CD4-positive, alpha-beta memory T cell (primary cell): ENCODE data around the gene RFX5. TPM values are rescaled to one million over a fixed set of nuclear protein-coding genes. Genes with fewer than 3 reads are reported as not detected.

Source experiments
- CTCF ChIA-PET: fragments of 350-600 bp; sonication (Branson Sonifier 250); formaldehyde crosslinking; loops from one replicate; lab custom pipeline; 2021; ENCODE audit warnings: inconsistent platforms; ENCODE audit not compliant: partially characterized antibody; lab: Charles Lee
- POLR2A ChIA-PET: fragments of 350-600 bp; sonication (Branson Sonifier 250); formaldehyde crosslinking; loops from one replicate; lab custom pipeline; 2021; ENCODE audit not compliant: partially characterized antibody; lab: Charles Lee
- DNase-seq, 5 donors: peaks; one replicate each; pipeline versions ENCODE4 v3.0.0 to v3.0.0-alpha.2; 2020 to 2022; ENCODE audit warnings: mixed read lengths in 1 of 5
- H3K27ac ChIP-seq: one replicate; pipeline ENCODE4 v1.7.0; 2013; ENCODE audit warnings: low read depth, low read length
- H3K27me3 ChIP-seq: 2 replicates; pipeline ENCODE4 v1.7.0; 2013; ENCODE audit warnings: mild to moderate bottlenecking, low read length, moderate library complexity; ENCODE audit not compliant: insufficient read depth
- H3K36me3 ChIP-seq: 2 replicates; pipeline ENCODE4 v1.7.0; 2013; ENCODE audit warnings: mild to moderate bottlenecking, low read length, moderate library complexity; ENCODE audit not compliant: insufficient read depth
- H3K4me1 ChIP-seq: 2 replicates; pipeline ENCODE4 v1.7.0; 2013; ENCODE audit warnings: mild to moderate bottlenecking, low read length, moderate library complexity; ENCODE audit not compliant: insufficient read depth
- H3K4me3 ChIP-seq, 2 donors: one replicate each; pipeline ENCODE4 v1.7.0; 2013; ENCODE audit warnings: low read length in 2 of 2, mild to moderate bottlenecking in 1 of 2
- H3K9me3 ChIP-seq, 2 donors: one replicate each; pipeline ENCODE4 v1.7.0; 2013; ENCODE audit warnings: low read length in 2 of 2, control low read depth in 1 of 2; ENCODE audit not compliant: control insufficient read depth in 1 of 2
- H3K27ac Mint-ChIP-seq, 7 donors: one replicate each; pipeline ENCODE4 v1.8.0; 2020 to 2021; ENCODE audit warnings: mixed read lengths in 7 of 7, mild to moderate bottlenecking in 6 of 7, inconsistent platforms in 3 of 7, moderate library complexity in 3 of 7
- H3K27me3 Mint-ChIP-seq, 2 donors: one replicate each; pipeline ENCODE4 v1.8.0; 2020 to 2021; ENCODE audit warnings: mixed read lengths in 2 of 2
- H3K36me3 Mint-ChIP-seq, 2 donors: one replicate each; pipeline ENCODE4 v1.8.0; 2020 to 2021; ENCODE audit warnings: mixed read lengths in 2 of 2, inconsistent platforms in 1 of 2, mild to moderate bottlenecking in 1 of 2
- H3K4me1 Mint-ChIP-seq, 4 donors: one replicate each; pipeline ENCODE4 v1.8.0; 2020 to 2021; ENCODE audit warnings: mixed read lengths in 4 of 4, mild to moderate bottlenecking in 1 of 4
- H3K4me3 Mint-ChIP-seq, 8 donors: one replicate each; pipeline ENCODE4 v1.8.0; 2020 to 2021; ENCODE audit warnings: mixed read lengths in 8 of 8, mild to moderate bottlenecking in 7 of 8, moderate library complexity in 6 of 8, inconsistent platforms in 3 of 8
- H3K9me3 Mint-ChIP-seq, 8 donors: one replicate each; pipeline ENCODE4 v1.8.0; 2020 to 2021; ENCODE audit warnings: mixed read lengths in 8 of 8, mild to moderate bottlenecking in 5 of 8, inconsistent platforms in 3 of 8, moderate library complexity in 1 of 8
- intact Hi-C: fragments of 100-400 bp; cut with micrococcal nuclease; formaldehyde crosslinking; loops from one replicate; pipeline ENCODE4 v1.15.1; 2023
- polyA plus RNA-seq, 2 donors: library from polyadenylated mRNA; unstranded; fragments of 300-500 nt; fragmentation: Illumina TruSeq; gene quantifications; one replicate each; pipeline ENCODE4 v1.2.3, GENCODE V29; 2021
- total RNA-seq, 2 experiments: library from RNA; stranded (reverse); gene quantifications; one replicate each; pipeline ENCODE4 v1.2.3, GENCODE V29; 2021

The RFX5 gene
- total and polyA plus RNA-seq, 4 experiments from 2014 or later: 32.1 to 64.3 (median 44.9) TPM

- Histone ChIP-seq H3K36me3 (peaks cover 77% of the 10 kb centered on the region), H3K9me3 (no peaks in the 10 kb centered on the region), H3K4me1 (peaks cover 37% of the 10 kb centered on the region), H3K27ac (no peak overlapping the region), H3K27me3 (no peaks in the 10 kb centered on the region), H3K4me3 (no peak overlapping the region)
- peaks cover 28 to 86% of the 10 kb centered on the region in 2 donors for H3K36me3 Mint-ChIP-seq
- CTCF ChIA-PET: interaction anchor here (1.1 to 5.8 kb wide), 4 partner anchors 11 to 61 kb away, joined by 3 to 46 read pairs (median 21); no protein-coding TSS in a partner anchor
- no peaks in the 10 kb centered on the region for H3K9me3 Mint-ChIP-seq
- peak overlapping the region in 1 of 8 donors; percentile 37 for H3K4me3 Mint-ChIP-seq
- H3K27me3 Mint-ChIP-seq: no peaks in the 10 kb centered on the region
- POLR2A ChIA-PET: interaction anchor here (1.3 to 2.8 kb wide), 5 partner anchors 9 to 31 kb away, joined by 3 to 14 read pairs (median 8); partner anchors contain the start of genes PI4KB and ZNF687
- DNase-seq: no peak
- peak overlapping the region; percentile 44 to 82 (median 78) for H3K27ac Mint-ChIP-seq
- peaks cover 25 to 53% (median 35%) of the 10 kb centered on the region in 4 donors for H3K4me1 Mint-ChIP-seq
- intact Hi-C loops: no loop called here
Measured at GRCh38 chr1:151312411-151312810, 34.6 kb downstream of the RFX5 start.

DNA sequence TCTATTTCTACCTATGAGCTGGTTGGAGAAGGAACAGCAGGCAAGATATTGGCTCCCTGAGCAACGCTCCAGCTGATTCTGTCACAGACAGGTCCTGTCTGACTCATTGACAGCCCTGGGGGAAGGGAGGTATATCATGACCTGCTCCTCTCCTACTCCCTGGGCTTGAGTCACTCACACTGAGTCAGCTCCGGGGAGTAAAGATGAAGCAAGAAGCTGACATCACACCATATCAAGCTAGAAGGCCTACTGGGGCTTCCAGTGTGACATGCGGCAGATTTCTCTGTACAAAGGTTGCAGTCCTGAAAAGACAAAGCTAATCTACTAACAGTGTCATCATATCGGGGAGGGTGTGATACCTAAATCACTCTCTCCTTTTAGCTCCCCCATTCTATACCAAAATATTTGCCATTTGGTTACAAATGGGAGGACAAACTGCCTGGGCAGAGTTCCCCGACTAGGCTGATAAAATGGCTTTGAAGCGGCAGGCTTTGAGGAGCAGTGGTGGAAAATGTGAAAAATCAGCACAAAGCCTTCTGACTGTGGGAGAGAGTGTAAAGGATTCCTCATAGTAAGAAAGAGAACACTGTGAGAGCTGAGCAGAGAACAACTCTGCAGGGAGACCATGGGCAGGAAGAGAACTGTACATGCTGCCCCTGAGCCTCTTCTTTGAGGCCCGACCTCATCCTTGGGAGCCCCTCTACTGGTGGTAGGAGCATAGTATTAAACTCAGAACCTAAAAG is 35.3 kb downstream of the RFX5 start:
- Histone ChIP-seq H3K27me3 (no peaks in the 10 kb centered on the region), H3K9me3 (no peaks in the 10 kb centered on the region), H3K36me3 (peaks cover 82% of the 10 kb centered on the region), H3K27ac (no peak overlapping the region), H3K4me3 (no peak overlapping the region), H3K4me1 (peaks cover 37% of the 10 kb centered on the region)
- peak in 3 of 5 donors; percentile 17 to 90 (median 22) for DNase-seq
- H3K36me3 Mint-ChIP-seq: peaks cover 32 to 89% of the 10 kb centered on the region in 2 donors
- peak overlapping the region in 5 of 8 donors; percentile 5 to 37 (median 14) for H3K4me3 Mint-ChIP-seq
- intact Hi-C loops: no loop called here
- no peaks in the 10 kb centered on the region for H3K27me3 Mint-ChIP-seq
- no peaks in the 10 kb centered on the region for H3K9me3 Mint-ChIP-seq
- ChIA-PET POLR2A (interaction anchor here (1.3 to 2.8 kb wide), 6 partner anchors 10 to 30 kb away, joined by 3 to 14 read pairs (median 6); partner anchors contain the start of genes PI4KB and ZNF687), CTCF (interaction anchor here (0.6 to 5.8 kb wide), 6 partner anchors 11 to 60 kb away, joined by 3 to 46 read pairs (median 4); partner anchors contain the start of gene PI4KB)
- H3K27ac Mint-ChIP-seq: peak overlapping the region; percentile 29 to 84 (median 78)
- peaks cover 25 to 53% (median 35%) of the 10 kb centered on the region in 4 donors for H3K4me1 Mint-ChIP-seq

DNA sequence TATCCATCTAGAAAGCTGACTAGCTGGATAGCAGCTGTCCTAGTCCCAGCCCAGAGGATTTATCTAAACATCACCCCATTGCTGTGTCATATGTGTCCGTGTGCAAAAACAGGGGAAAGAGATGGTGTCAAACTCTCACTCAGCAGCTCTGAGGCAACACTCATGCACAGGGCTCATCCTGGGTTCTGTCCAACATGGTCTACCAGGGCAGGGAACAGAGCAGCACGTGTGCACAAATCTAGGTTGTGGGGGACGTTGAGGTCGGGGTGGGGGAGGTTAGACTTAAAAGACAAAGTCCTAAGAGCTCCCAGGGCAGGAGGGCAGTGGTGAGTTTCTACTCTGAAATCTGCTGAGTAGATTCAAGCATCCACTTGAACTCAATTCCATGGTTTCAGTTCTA is 36.0 kb downstream of the RFX5 start:
- no peak for DNase-seq
- no peak overlapping the region for H3K4me3 ChIP-seq
- no peaks in the 10 kb centered on the region for H3K9me3 ChIP-seq
- no peak overlapping the region for H3K27ac ChIP-seq
- Mint-ChIP-seq H3K9me3 (no peaks in the 10 kb centered on the region), H3K4me3 (peak overlapping the region in 1 of 8 donors; percentile 29), H3K27me3 (no peaks in the 10 kb centered on the region), H3K36me3 (peaks cover 37 to 89% of the 10 kb centered on the region in 2 donors), H3K27ac (peak overlapping the region; percentile 20 to 84 (median 77)), H3K4me1 (peaks cover 25 to 48% (median 34%) of the 10 kb centered on the region in 4 donors)
- intact Hi-C loops: no loop called here
- H3K36me3 ChIP-seq: peaks cover 83% of the 10 kb centered on the region
- H3K27me3 ChIP-seq: no peaks in the 10 kb centered on the region
- H3K4me1 ChIP-seq: peaks cover 37% of the 10 kb centered on the region
- CTCF ChIA-PET: interaction anchor here (0.6 to 5.8 kb wide), 6 partner anchors 10 to 59 kb away, joined by 3 to 46 read pairs (median 4); partner anchors contain the start of gene PI4KB
- POLR2A ChIA-PET: interaction anchor here (1.3 to 2.8 kb wide), 5 partner anchors 11 to 29 kb away, joined by 3 to 14 read pairs (median 8); partner anchors contain the start of genes PI4KB and ZNF687

GRCh38 chr1:151309811-151310323 is 37.2 kb downstream of the RFX5 start:
- peaks cover 83% of the 10 kb centered on the region for H3K36me3 ChIP-seq
- intact Hi-C loops: no loop called here
- Mint-ChIP-seq H3K9me3 (no peaks in the 10 kb centered on the region), H3K4me3 (no peak overlapping the region), H3K27me3 (no peaks in the 10 kb centered on the region), H3K27ac (peak overlapping the region in 4 of 7 donors; percentile 15 to 81 (median 40)), H3K36me3 (peaks cover 39 to 89% of the 10 kb centered on the region in 2 donors), H3K4me1 (peaks cover 20 to 44% (median 33%) of the 10 kb centered on the region in 4 donors)
- peaks cover 37% of the 10 kb centered on the region for H3K4me1 ChIP-seq
- ChIA-PET CTCF (interaction anchor here (3.0 to 5.8 kb wide), 2 partner anchors 9 to 31 kb away, joined by 34 to 46 read pairs; no protein-coding TSS in a partner anchor), POLR2A (interaction anchor here (0.8 to 2.8 kb wide), 5 partner anchors 16 to 31 kb away, joined by 3 to 14 read pairs (median 3); partner anchors contain the start of gene PI4KB)
- no peak overlapping the region for H3K27ac ChIP-seq
- H3K9me3 ChIP-seq: no peaks in the 10 kb centered on the region
- no peaks in the 10 kb centered on the region for H3K27me3 ChIP-seq
- no peak for DNase-seq
- no peak overlapping the region for H3K4me3 ChIP-seq

- H3K27me3 Mint-ChIP-seq: no peaks in the 10 kb centered on the region
- ChIA-PET POLR2A (interaction anchor here (1.1 to 4.5 kb wide), 4 partner anchors 12 to 52 kb away, joined by 3 to 43 read pairs (median 12); partner anchors contain the start of genes PI4KB, RFX5 and ZNF687), CTCF (interaction anchor here (0.8 to 16.1 kb wide), 4 partner anchors 11 to 46 kb away, joined by 3 to 247 read pairs (median 4); partner anchors contain the start of gene PI4KB)
- no peaks in the 10 kb centered on the region for H3K27me3 ChIP-seq
- intact Hi-C loops: no loop called here
- H3K4me3 Mint-ChIP-seq: no peak overlapping the region
- peaks cover 49 to 78% of the 10 kb centered on the region in 2 donors for H3K36me3 Mint-ChIP-seq
- no peaks in the 10 kb centered on the region for H3K4me1 ChIP-seq
- no peak overlapping the region for H3K27ac ChIP-seq
- H3K27ac Mint-ChIP-seq: peak overlapping the region in 4 of 7 donors; percentile 24 to 70 (median 52)
- no peaks in the 10 kb centered on the region for H3K9me3 ChIP-seq
- no peak overlapping the region for H3K4me3 ChIP-seq
- DNase-seq: no peak
- H3K36me3 ChIP-seq: peaks cover 80% of the 10 kb centered on the region
- peaks cover 0 to 2% (median under 1%) of the 10 kb centered on the region in 4 donors for H3K4me1 Mint-ChIP-seq
- H3K9me3 Mint-ChIP-seq: peaks cover 0 to 2% (median 0%) of the 10 kb centered on the region in 8 donors
Measured at GRCh38 chr1:151294742-151295462, 52.1 kb downstream of the RFX5 start.

DNA sequence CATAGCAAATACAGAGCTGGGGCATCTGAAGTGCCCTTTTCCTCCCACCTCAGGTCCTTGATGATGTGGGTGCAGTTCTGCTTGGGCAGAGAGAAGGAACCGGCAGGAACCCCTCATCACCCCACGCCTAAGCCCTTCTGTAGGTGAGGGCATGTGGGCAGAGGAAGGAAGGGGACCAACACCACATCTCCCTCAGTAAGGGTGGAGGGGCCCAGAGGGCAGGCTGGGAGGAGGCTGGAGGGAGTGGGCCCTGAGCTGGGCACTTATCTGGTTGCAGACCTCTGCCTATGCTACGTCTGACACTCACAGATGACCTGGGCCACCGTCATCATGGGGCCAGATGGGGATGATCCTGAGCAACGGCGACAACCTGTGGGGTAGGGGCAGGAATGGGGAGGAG is 54.0 kb downstream of the RFX5 start:
- Histone ChIP-seq H3K27me3 (no peaks in the 10 kb centered on the region), H3K9me3 (no peaks in the 10 kb centered on the region), H3K36me3 (peaks cover 81% of the 10 kb centered on the region), H3K4me1 (no peaks in the 10 kb centered on the region), H3K27ac (no peak overlapping the region), H3K4me3 (no peak overlapping the region)
- H3K36me3 Mint-ChIP-seq: peaks cover 38 to 79% of the 10 kb centered on the region in 2 donors
- DNase-seq: no peak
- no peak overlapping the region for H3K4me3 Mint-ChIP-seq
- intact Hi-C loops: no loop called here
- POLR2A ChIA-PET: interaction anchor here (1.1 to 4.5 kb wide), 4 partner anchors 8 to 34 kb away, joined by 3 to 43 read pairs (median 12); partner anchors contain the start of genes PI4KB and ZNF687
- CTCF ChIA-PET: interaction anchor here (0.6 to 16.1 kb wide), 3 partner anchors 11 to 48 kb away, joined by 3 to 247 read pairs (median 3); no protein-coding TSS in a partner anchor
- peaks cover 2 to 9% (median 8%) of the 10 kb centered on the region in 4 donors for H3K4me1 Mint-ChIP-seq
- H3K27me3 Mint-ChIP-seq: no peaks in the 10 kb centered on the region
- peaks cover 0 to 2% (median 0%) of the 10 kb centered on the region in 8 donors for H3K9me3 Mint-ChIP-seq
- peak overlapping the region in 5 of 7 donors; percentile 15 to 66 (median 41) for H3K27ac Mint-ChIP-seq
